PC-3 (cell line): ENCODE results near the gene CRYGN.

ENCODE experiments used
- CTCF ChIP-seq: fragments of 300-600 bp; sonication (generic); conservative IDR thresholded peaks from 2 replicates; pipeline ENCODE4 v1.5.1; 2017; ENCODE audit warnings: antibody characterized with exemption, low read depth, mild to moderate bottlenecking, low read length
- EZH2phosphoT487 ChIP-seq: fragments of 300-600 bp; sonication (generic); IDR thresholded peaks from 2 replicates; pipeline ENCODE4 v1.6.1; 2018; ENCODE audit warnings: mild to moderate bottlenecking, antibody characterized with exemption, low read length, borderline replicate concordance

GRCh38 chr7:151416112-151416940, 23.6 kb downstream of the CRYGN start:
- no peak for TF ChIP-seq CTCF
- TF ChIP-seq EZH2phosphoT487 = no peak
